ENCODE data around the gene ZNF789.

The ZNF789 gene

DNA sequence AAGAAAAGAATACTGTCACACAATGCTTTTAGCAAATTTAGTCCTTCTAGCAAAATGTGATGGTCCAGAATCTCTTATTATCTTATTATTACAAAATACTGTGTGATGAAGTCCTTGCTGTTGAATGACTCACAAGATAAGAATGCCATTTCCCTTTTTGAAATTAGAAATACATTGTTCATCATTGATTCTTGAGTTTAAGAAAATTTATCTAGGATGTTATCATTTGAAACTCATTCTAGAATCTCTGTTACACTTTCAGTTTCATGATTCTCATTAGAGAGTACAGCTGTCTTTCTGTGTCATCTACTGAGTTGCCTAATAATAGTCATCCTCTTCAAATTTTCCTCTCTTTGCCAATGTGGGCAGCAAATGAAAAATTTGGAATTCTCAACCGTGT, 41.4 kb downstream of the ZNF789 start:
- DNase-seq, result no peak

DNA sequence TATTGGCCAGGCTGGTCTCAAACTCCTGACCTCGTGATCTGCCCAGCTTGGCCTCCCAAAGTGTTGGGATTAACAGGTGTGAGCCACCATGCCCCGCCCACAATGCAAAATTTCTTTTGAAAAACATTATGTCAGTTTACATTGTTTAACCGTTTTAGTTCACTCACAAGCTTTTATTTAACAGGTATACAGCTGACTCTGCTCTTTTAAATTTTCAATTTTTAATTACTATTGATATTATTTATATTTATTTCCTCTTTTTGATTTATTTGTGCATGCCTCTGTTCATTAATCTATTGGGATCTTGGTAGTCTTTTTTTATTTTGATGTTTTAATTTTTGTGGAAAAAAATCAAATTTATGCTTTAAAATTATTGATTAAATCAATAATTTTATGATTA, 48.7 kb downstream of the ZNF789 start:
- DNase-seq, result no peak

DNA sequence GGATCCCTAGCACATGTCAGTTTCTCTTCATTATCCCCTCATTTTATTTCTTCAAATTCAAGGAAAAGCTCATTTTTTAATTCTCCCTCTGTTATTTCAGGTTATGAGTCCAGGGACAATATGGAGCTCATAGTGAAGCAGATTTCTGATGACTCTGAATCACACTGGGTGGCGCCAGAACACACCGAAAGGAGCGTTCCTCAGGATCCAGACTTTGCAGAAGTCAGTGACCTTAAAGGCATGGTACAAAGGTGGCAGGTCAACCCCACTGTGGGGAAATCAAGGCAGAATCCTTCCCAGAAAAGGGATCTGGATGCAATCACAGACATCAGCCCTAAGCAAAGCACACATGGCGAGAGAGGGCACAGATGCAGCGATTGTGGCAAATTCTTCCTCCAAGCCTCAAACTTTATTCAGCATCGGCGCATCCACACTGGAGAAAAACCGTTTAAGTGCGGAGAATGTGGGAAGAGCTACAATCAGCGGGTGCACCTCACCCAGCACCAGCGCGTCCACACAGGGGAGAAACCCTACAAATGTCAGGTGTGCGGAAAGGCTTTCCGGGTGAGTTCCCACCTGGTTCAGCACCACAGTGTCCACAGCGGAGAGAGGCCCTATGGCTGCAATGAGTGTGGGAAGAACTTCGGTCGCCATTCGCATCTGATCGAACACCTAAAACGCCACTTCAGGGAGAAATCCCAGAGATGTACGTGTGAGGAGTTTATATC, 53.2 kb downstream of the ZNF789 start:
- no peak for DNase-seq

DNA sequence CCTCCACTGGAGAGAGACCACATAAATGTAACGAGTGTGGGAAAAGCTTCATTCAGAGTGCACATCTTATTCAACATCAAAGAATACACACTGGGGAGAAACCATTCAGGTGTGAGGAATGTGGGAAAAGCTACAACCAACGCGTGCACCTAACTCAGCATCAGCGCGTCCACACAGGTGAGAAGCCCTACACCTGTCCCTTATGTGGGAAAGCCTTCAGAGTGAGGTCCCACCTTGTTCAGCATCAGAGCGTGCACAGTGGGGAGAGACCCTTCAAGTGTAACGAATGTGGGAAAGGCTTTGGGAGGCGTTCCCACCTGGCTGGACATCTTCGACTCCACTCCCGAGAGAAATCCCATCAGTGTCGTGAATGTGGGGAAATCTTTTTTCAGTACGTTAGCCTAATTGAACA, 58.7 kb downstream of the ZNF789 start:
- no peak for DNase-seq

DNA sequence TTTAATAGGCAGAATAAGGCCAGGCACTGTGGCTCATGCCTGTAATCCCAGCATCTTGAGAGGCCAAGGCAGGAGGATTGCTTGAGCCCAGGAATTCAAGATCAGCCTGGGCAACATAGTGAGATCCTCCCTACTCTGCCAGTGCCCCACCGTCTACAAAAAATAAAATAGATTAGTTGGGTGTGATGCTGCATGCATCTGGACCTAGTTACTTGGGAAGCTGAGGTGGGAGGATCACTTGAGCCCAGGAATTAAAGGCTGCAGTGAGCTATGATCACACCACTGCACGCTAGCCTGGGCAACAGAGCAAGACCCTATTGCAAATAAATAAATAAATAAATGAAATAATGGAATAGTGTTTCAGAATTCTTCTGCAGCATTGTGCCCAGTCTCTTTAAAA, 63.0 kb downstream of the ZNF789 start:
- DNase-seq, result no peak
